Adrenal gland (tissue), 12 donors: ENCODE data around the gene SLC10A4. TPM values are rescaled to one million over a fixed set of nuclear protein-coding genes. Genes with fewer than 3 reads are reported as not detected.

ENCODE experiments used
- DNase-seq, 7 donors: peaks; one replicate each; pipeline ENCODE4 v3.0.0-alpha.2; 2019 to 2020
- H3K27ac ChIP-seq, 5 donors: fragments of 200-600 bp; sonication (generic) in 4 of 5; 1 replicate in 3 of 5; 2 replicates in 2 of 5; pipeline versions ENCODE4 v1.5.1 to v1.8.0; 2016 to 2020; ENCODE audit warnings: mild to moderate bottlenecking in 1 of 5
- H3K27me3 ChIP-seq: fragments of 200-600 bp; 2 replicates; pipeline ENCODE4 v1.8.0; 2021
- H3K36me3 ChIP-seq, 2 donors: fragments of 200-600 bp; replicated peaks in 1 of 2; 1 replicate in 1 of 2; 2 replicates in 1 of 2; pipeline versions ENCODE4 v1.5.1 to v1.8.0; 2018 to 2022
- H3K4me1 ChIP-seq, 2 donors: fragments of 200-600 bp; replicated peaks in 1 of 2; 1 replicate in 1 of 2; 2 replicates in 1 of 2; pipeline versions ENCODE4 v1.5.1 to v1.8.0; 2018 to 2021
- H3K4me3 ChIP-seq, 4 donors: fragments of 200-600 bp; sonication (generic) in 3 of 4; one replicate each; pipeline ENCODE4 v1.5.1; 2016 to 2018
- H3K9me3 ChIP-seq, 3 donors: fragments of 200-600 bp; sonication (generic) in 1 of 3; replicated peaks in 1 of 3; 1 replicate in 2 of 3; 2 replicates in 1 of 3; pipeline versions ENCODE4 v1.5.1 to v1.8.0; 2016 to 2021
- POLR2A ChIP-seq, 2 donors: fragments of 450-650 bp; IDR thresholded peaks; one replicate each; pipeline ENCODE4 v1.6.1; 2017; ENCODE audit warnings: antibody characterized with exemption in 2 of 2, mild to moderate bottlenecking in 2 of 2, moderate library complexity in 1 of 2
- WGBS, 4 donors: extraction: QIAGEN DNeasy Blood & Tissue Kit in 2 of 4; methylation state at CpG; one replicate each; pipeline versions ENCODE4 v1.1.5 to v1.1.7; 2013 to 2017; 5-methylcytosine and 5-hydroxymethylcytosine counted together
- intact Hi-C, 2 donors: fragments of 100-400 bp; cut with DNase I; formaldehyde crosslinking; loops; one replicate each; pipeline versions ENCODE4 v1.14.1 to v1.15.0; 2022 to 2023
- polyA plus RNA-seq, 3 donors: library from polyadenylated mRNA; stranded (reverse); fragments of 200-250 nt in 2 of 3; fragments of 350-450 nt in 1 of 3; fragmentation: Illumina TruSeq in 1 of 3; extraction: RNeasy Lipid Tissue Mini Kit (QIAGEN cat#74804) in 1 of 3; gene quantifications; one replicate each; pipeline ENCODE4 v1.2.3, GENCODE V29; 2013 to 2014
- total RNA-seq, 9 donors: library from RNA; depleted of rRNA in 4 of 9; stranded (reverse); fragments of >200 nt in 4 of 9; fragments of 120-200 nt in 1 of 9; fragmentation: NEBNext Ultra II Directional in 1 of 9; extraction: Animal tissue kit (Norgen Biotek cat#: 25700) in 1 of 9; gene quantifications; one replicate each; pipeline versions ENCODE4 v1.1.0 to v1.2.4, GENCODE V29; 2013 to 2023
- TF ChIP-seq, protein P1 (sequence below), 6 experiments: fragments of 450-650 bp in 4 of 6; fragments of 200-600 bp in 2 of 6; sonication (generic) in 1 of 6; IDR thresholded peaks; 1 replicate in 5 of 6; 2 replicates in 1 of 6; pipeline versions ENCODE4 v1.5.1 to v1.8.0; 2016 to 2021; ENCODE audit warnings: antibody characterized with exemption in 6 of 6, mild to moderate bottlenecking in 2 of 6, moderate library complexity in 1 of 6
- donor health status: healthy with polysubstance abuse.
- donor health status: Bipolar disorder and iron deficiency.
- donor health status: DM: yes; HTN: yes; CAD: no.
- donor health status: DM: no; HTN: no; CAD: no.
- donor health status: DM: no; HTN: no; CAD: no.
- donor health status: DM: yes; HTN: yes; CAD: no.

The SLC10A4 gene
- total and polyA plus RNA-seq, 12 donors: 0.15 to 3.3 (median 1.9) TPM; not detected in 4

DNA sequence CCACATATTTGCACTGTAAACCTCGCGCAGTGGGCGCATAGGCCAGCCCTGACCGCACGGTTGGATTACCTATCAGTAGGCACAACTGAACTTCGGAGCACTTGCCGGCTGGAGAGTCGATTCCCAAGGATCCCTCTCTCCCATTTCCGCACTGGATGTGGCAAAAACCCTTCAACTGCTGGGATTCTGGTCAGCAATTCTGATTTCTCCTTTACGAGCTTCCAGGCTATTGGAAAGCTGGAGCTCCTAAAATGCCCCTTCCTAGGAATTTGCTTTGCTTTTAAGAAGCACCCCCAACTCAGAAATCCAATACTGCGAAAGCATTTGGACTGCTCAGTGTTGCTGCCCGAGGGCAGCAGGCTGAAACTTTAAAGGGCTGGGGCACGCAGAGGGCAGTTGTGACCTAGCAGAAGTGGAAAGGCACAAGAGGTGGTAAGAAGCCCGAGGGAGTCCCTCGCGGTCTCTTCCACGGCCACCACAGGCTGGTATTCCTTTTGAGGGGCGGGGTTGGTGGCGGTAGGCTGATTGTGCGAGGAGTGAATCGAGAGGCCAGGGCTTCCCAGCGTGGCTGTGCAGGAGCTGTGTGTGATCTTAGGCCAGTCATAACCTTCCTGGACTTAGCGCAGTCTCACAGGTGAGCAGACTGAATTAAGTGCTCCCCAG is 8.5 kb downstream of the SLC10A4 start:
- DNase-seq: no peak
- H3K9me3 ChIP-seq: no peaks in the 10 kb centered on the region
- H3K27me3 ChIP-seq: peaks cover 28% of the 10 kb centered on the region
- no peak overlapping the region for H3K4me3 ChIP-seq
- no peak overlapping the region for H3K27ac ChIP-seq
- no peaks in the 10 kb centered on the region for H3K36me3 ChIP-seq
- peaks cover 0 to 5% of the 10 kb centered on the region in 2 donors for H3K4me1 ChIP-seq
- intact Hi-C loops: no loop called here
- 63 to 92% (median 68%) methylated on average over 11 to 23 of the region's 23 CpGs for WGBS, 4 donors
- TF ChIP-seq, protein P1, sequence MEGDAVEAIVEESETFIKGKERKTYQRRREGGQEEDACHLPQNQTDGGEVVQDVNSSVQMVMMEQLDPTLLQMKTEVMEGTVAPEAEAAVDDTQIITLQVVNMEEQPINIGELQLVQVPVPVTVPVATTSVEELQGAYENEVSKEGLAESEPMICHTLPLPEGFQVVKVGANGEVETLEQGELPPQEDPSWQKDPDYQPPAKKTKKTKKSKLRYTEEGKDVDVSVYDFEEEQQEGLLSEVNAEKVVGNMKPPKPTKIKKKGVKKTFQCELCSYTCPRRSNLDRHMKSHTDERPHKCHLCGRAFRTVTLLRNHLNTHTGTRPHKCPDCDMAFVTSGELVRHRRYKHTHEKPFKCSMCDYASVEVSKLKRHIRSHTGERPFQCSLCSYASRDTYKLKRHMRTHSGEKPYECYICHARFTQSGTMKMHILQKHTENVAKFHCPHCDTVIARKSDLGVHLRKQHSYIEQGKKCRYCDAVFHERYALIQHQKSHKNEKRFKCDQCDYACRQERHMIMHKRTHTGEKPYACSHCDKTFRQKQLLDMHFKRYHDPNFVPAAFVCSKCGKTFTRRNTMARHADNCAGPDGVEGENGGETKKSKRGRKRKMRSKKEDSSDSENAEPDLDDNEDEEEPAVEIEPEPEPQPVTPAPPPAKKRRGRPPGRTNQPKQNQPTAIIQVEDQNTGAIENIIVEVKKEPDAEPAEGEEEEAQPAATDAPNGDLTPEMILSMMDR (IDR thresholded peaks at IDR 0.05): no peak
- no peak for TF ChIP-seq POLR2A (IDR thresholded peaks at IDR 0.05)

DNA sequence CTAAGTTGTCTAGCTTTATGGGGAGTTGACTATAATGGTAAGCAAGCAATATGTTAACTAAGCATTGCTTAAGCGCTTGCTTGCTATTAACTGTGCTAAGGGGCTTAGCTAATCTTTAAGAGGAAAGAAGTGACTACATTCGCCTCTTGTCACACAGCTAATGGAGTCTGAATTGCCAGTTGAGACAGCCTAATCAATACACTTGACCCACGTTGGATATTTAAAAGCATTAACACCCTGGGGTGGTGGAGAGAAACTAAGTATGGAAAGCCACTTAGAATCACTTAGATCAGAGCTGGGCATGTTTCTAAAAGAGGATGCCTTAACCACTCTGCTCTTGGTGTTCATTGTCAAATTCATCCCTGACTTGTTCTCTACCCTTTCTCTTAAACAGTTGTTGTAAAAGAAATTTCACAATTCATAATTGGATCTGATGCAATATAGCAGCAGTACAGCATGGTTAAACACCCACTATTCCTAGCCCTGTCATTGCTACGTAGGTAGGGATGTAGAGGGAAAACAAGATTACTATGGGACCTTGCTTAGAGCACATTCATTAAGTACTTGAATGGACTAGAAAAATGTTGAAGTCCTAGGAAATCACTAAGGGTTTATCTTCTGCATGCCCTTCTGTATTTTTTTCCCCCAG is 10.4 kb downstream of the SLC10A4 start:
- peaks cover 0 to 5% of the 10 kb centered on the region in 2 donors for H3K4me1 ChIP-seq
- TF ChIP-seq POLR2A (IDR thresholded peaks at IDR 0.05): no peak
- TF ChIP-seq, protein P1 (IDR thresholded peaks at IDR 0.05): no peak
- peaks cover 0 to 5% of the 10 kb centered on the region in 2 donors for H3K36me3 ChIP-seq
- no peak overlapping the region for H3K4me3 ChIP-seq
- peaks cover 22% of the 10 kb centered on the region for H3K27me3 ChIP-seq
- no peaks in the 10 kb centered on the region for H3K9me3 ChIP-seq
- 77 to 87% (median 83%) methylated on average over 4 of the region's 4 CpGs for WGBS, 4 donors
- intact Hi-C loops: no loop called here
- H3K27ac ChIP-seq: no peak overlapping the region
- DNase-seq: no peak

DNA sequence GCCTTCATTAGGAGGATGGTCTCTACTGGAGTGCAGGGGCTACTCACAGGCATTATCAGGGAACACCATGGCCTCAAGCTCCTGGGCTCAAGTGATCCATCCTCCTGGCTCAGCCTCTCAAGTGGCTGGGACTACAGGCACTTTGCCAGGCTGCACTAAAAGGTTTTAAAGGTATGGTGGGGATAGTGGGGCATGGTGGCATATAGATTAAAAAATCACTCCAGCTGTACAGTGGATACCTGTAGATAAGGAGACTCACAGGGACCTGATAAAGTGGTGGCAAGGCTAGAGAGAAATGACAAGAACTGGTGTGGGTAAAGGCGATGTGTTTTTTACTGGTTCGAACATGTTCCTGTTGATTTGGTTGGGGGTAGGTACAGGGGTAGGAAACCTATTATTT is 12.8 kb downstream of the SLC10A4 start:
- DNase-seq: no peak
- intact Hi-C loops: no loop called here
- no peak overlapping the region for H3K27ac ChIP-seq
- TF ChIP-seq, protein P1 (IDR thresholded peaks at IDR 0.05): no peak
- no peak for TF ChIP-seq POLR2A (IDR thresholded peaks at IDR 0.05)
- peaks cover 4% of the 10 kb centered on the region for H3K27me3 ChIP-seq
- WGBS, 4 donors: 93 to 100% (median 97%) methylated on average over 2 of the region's 2 CpGs
- H3K9me3 ChIP-seq: no peaks in the 10 kb centered on the region
- H3K4me1 ChIP-seq: no peaks in the 10 kb centered on the region
- no peak overlapping the region for H3K4me3 ChIP-seq
- peaks cover 0 to 13% of the 10 kb centered on the region in 2 donors for H3K36me3 ChIP-seq

DNA sequence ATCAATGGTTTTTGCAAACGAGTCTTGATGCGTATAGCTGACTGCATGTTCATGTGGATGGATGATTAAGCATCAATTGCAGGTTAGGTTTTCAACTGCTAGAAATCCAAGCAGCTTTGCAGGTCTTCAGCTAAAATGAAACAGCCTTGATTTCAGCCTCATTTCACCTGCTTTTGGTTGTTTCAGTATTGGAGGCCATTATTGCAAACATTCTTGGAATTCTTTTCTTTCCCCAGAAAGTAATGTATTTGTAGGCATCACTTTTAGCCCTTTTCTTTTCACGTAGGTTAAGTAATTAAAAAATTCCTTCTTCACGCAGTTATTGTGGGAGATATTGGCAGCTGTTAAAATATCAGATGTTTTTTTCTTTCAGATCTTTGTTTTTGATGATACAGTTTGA is 15.8 kb downstream of the SLC10A4 start:
- TF ChIP-seq POLR2A (IDR thresholded peaks at IDR 0.05): no peak
- TF ChIP-seq, protein P1 (IDR thresholded peaks at IDR 0.05): no peak
- Histone ChIP-seq H3K4me1 (no peaks in the 10 kb centered on the region), H3K4me3 (no peak overlapping the region), H3K27ac (no peak overlapping the region), H3K36me3 (peaks cover 0 to 13% of the 10 kb centered on the region in 2 donors), H3K9me3 (no peaks in the 10 kb centered on the region), H3K27me3 (no peaks in the 10 kb centered on the region)
- DNase-seq: no peak
- intact Hi-C loops: no loop called here
- 94 to 96% (median 95%) methylated on average over 4 of the region's 4 CpGs for WGBS, 4 donors
